K562 (cell line): Measurements from ENCODE around the gene ZAP70. TPM values are rescaled to one million over a fixed set of nuclear protein-coding genes. Genes with fewer than 3 reads are reported as not detected.

Experiments
- BRF1 ChIP-seq: IDR thresholded peaks from 3 replicates; pipeline ENCODE4 v1.6.1; 2011; ENCODE audit warnings: borderline replicate concordance, mild to moderate bottlenecking; ENCODE audit not compliant: insufficient read length; ENCODE audit errors: extremely low read depth
- CREB1 ChIP-seq, 2 experiments: sonication (generic) in 1 of 2; formaldehyde crosslinking in 1 of 2; IDR thresholded peaks; 2 replicates each; pipeline versions ENCODE4 v1.6.1 to v1.8.0; 2012 to 2022; ENCODE audit warnings: inconsistent platforms in 1 of 2, mild to moderate bottlenecking in 1 of 2, missing genetic modification reagents in 1 of 2, moderate library complexity in 1 of 2
- CXXC5 ChIP-seq: fragments of 250-450 bp; sonication (Bioruptor Pico); IDR thresholded peaks from 2 replicates; pipeline ENCODE4 v1.8.0; 2022; ENCODE audit warnings: inconsistent platforms, mild to moderate bottlenecking, moderate library complexity
- E2F8 ChIP-seq: fragments of 450-650 bp; IDR thresholded peaks from 2 replicates; pipeline ENCODE4 v1.7.1; 2018; ENCODE audit warnings: mild to moderate bottlenecking, low read depth; ENCODE audit not compliant: partially characterized antibody
- FOS ChIP-seq: IDR thresholded peaks from 3 replicates; pipeline ENCODE4 v1.6.1; 2011; ENCODE audit not compliant: insufficient read length; ENCODE audit errors: extremely low read depth
- FOXP4 ChIP-seq: sonication (generic); formaldehyde crosslinking; IDR thresholded peaks from 2 replicates; pipeline ENCODE4 v1.8.0; 2022; ENCODE audit warnings: mild to moderate bottlenecking, missing genetic modification reagents, borderline replicate concordance
- GTF3C2 ChIP-seq: IDR thresholded peaks from 3 replicates; pipeline ENCODE4 v1.6.1; 2011; ENCODE audit warnings: borderline replicate concordance, mild to moderate bottlenecking, moderate library complexity; ENCODE audit not compliant: insufficient read length; ENCODE audit errors: extremely low read depth
- HDAC2 ChIP-seq: fragments of 450-650 bp; IDR thresholded peaks from 2 replicates; pipeline ENCODE4 v1.6.1; 2016; ENCODE audit warnings: mild to moderate bottlenecking
- HDGF ChIP-seq: fragments of 450-650 bp; IDR thresholded peaks from 2 replicates; pipeline ENCODE4 v1.6.1; 2016
- KLF6 ChIP-seq: fragments of 250-450 bp; sonication (Bioruptor Pico); IDR thresholded peaks from 2 replicates; pipeline ENCODE4 v1.4.0; 2020; ENCODE audit warnings: mild to moderate bottlenecking, moderate library complexity, borderline replicate concordance
- THAP12 ChIP-seq: fragments of 250-450 bp; sonication (Bioruptor Pico); IDR thresholded peaks from 2 replicates; pipeline ENCODE4 v1.9.0; 2021; ENCODE audit warnings: mild to moderate bottlenecking, inconsistent platforms
- YBX1 ChIP-seq: fragments of 450-650 bp; IDR thresholded peaks from 2 replicates; pipeline ENCODE4 v1.7.1; 2016; ENCODE audit warnings: mild to moderate bottlenecking
- ZFP91 ChIP-seq: sonication (generic); formaldehyde crosslinking; IDR thresholded peaks from 2 replicates; pipeline ENCODE4 v1.8.0; 2022; ENCODE audit warnings: mild to moderate bottlenecking, missing genetic modification reagents
- ZNF696 ChIP-seq: fragments of 250-450 bp; sonication (Bioruptor Pico); conservative IDR thresholded peaks from 2 replicates; pipeline ENCODE4 v1.4.0; 2020; ENCODE audit warnings: mild to moderate bottlenecking, moderate library complexity
- ZNF764 ChIP-seq: fragments of 250-450 bp; sonication (Bioruptor Pico); IDR thresholded peaks from 2 replicates; pipeline ENCODE4 v1.4.0; 2020; ENCODE audit warnings: low read depth, mild to moderate bottlenecking, moderate library complexity
- polyA plus RNA-seq, 8 experiments: library from polyadenylated mRNA; depleted of rRNA in 4 of 8; stranded (reverse) in 5 of 8; unstranded in 3 of 8; fragments of >200 nt; fragmentation: Nextera tagmentation in 2 of 8; fragmentation: Illumina TruSeq in 1 of 8; extraction: Ambion mirVana in 2 of 8; extraction: Trizol in 1 of 8; gene quantifications; 2 replicates each; pipeline versions ENCODE4 v1.2.1 to v1.2.3, GENCODE V29; 2011 to 2014; ENCODE audit warnings: inconsistent platforms in 1 of 8, missing spikeins in 1 of 8
- total RNA-seq, 7 experiments: library from RNA; depleted of rRNA in 6 of 7; stranded (reverse); fragments of >200 nt in 6 of 7; fragmentation: Illumina TruSeq in 2 of 7; extraction: Trizol in 2 of 7; gene quantifications; 2 replicates each; pipeline versions ENCODE4 v1.2.1 to v1.2.3, GENCODE V29; 2011 to 2021; ENCODE audit warnings: low replicate concordance in 1 of 7

Gene ZAP70
- total and polyA plus RNA-seq, 9 of the 15 experiments (the other 6 are each of a cell fraction or from before 2014, with no cell fraction given), result 0.06 to 0.80 (median 0.21) TPM; not detected in 1

GRCh38 chr2:97740590-97741182 lies 27.3 kb downstream of the ZAP70 start (continued):
- TF ChIP-seq KLF6 (CRISPR knock-in tag) (no peak), E2F8 (no peak), CXXC5 (CRISPR knock-in tag) (peak; percentile 59), HDGF (no peak), FOXP4 (CRISPR knock-in tag) (no peak), ZNF696 (CRISPR knock-in tag) (no peak), GTF3C2 (no peak), YBX1 (no peak), HDAC2 (0 out of 2 replicates have a peak, but pooled peaks have one; percentile 17), THAP12 (CRISPR knock-in tag) (no peak), BRF1 (no peak), FOS (no peak), ZNF764 (CRISPR knock-in tag) (0 out of 2 replicates have a peak, but pooled peaks have one; percentile 52), CREB1 (IDR thresholded peaks at IDR 0.05) (no peak), CREB1 (CRISPR knock-in tag; IDR thresholded peaks at IDR 0.05) (no peak), ZFP91 (CRISPR knock-in tag) (no peak)
